HepG2 (cell line): ENCODE results near the gene RFX2. TPM values are rescaled to one million over a fixed set of nuclear protein-coding genes. Genes with fewer than 3 reads are reported as not detected.
A peak's percentile ranks its signal among the peaks of the same experiment; 100 is the strongest.

Source experiments
- CHD4 ChIP-seq: fragments of 200-600 bp; sonication (generic); IDR thresholded peaks from 2 replicates; pipeline ENCODE4 v1.7.0; 2017; ENCODE audit warnings: mild to moderate bottlenecking, low read length, borderline replicate concordance
- GLI4 ChIP-seq: sonication (generic); formaldehyde crosslinking; IDR thresholded peaks from 2 replicates; pipeline ENCODE4 v1.5.1; 2020; ENCODE audit warnings: missing genetic modification reagents, mild to moderate bottlenecking, moderate library complexity, borderline replicate concordance
- IKZF5 ChIP-seq: IDR thresholded peaks from 2 replicates; pipeline ENCODE4 v1.6.1; 2018; ENCODE audit warnings: missing genetic modification reagents, mild to moderate bottlenecking, missing compliant biosample characterization
- KAT7 ChIP-seq: IDR thresholded peaks from 2 replicates; pipeline ENCODE4 v1.6.1; 2018; ENCODE audit warnings: borderline replicate concordance, missing compliant biosample characterization
- MEF2D ChIP-seq: sonication (generic); formaldehyde crosslinking; IDR thresholded peaks from 2 replicates; pipeline ENCODE4 v1.5.1; 2020; ENCODE audit warnings: mild to moderate bottlenecking, missing genetic modification reagents
- MXD1 ChIP-seq: sonication (generic); formaldehyde crosslinking; IDR thresholded peaks from 2 replicates; pipeline ENCODE4 v1.4.0; 2020; ENCODE audit warnings: mild to moderate bottlenecking, missing genetic modification reagents
- MYC ChIP-seq: sonication (generic); formaldehyde crosslinking; IDR thresholded peaks from 2 replicates; pipeline ENCODE4 v1.9.0; 2021; ENCODE audit warnings: missing genetic modification reagents, borderline replicate concordance
- NR3C1 ChIP-seq: sonication (generic); formaldehyde crosslinking; IDR thresholded peaks from 2 replicates; pipeline ENCODE4 v1.4.0; 2020; ENCODE audit warnings: missing genetic modification reagents
- SKIL ChIP-seq: sonication (generic); formaldehyde crosslinking; IDR thresholded peaks from 2 replicates; pipeline ENCODE4 v1.8.0; 2022; ENCODE audit warnings: missing genetic modification reagents, mild to moderate bottlenecking, moderate library complexity, borderline replicate concordance
- ZNF24 ChIP-seq: fragments of 450-650 bp; IDR thresholded peaks from 2 replicates; pipeline ENCODE4 v1.6.1; 2017; ENCODE audit warnings: antibody characterized with exemption, mild to moderate bottlenecking
- ZNF253 ChIP-seq: sonication (generic); formaldehyde crosslinking; IDR thresholded peaks from 2 replicates; pipeline ENCODE4 v1.8.0; 2022; ENCODE audit warnings: mild to moderate bottlenecking, missing genetic modification reagents, borderline replicate concordance
- ZNF318 ChIP-seq: sonication (generic); formaldehyde crosslinking; IDR thresholded peaks from 2 replicates; pipeline ENCODE4 v1.4.0; 2020; ENCODE audit warnings: mild to moderate bottlenecking, missing genetic modification reagents
- ZNF800 ChIP-seq: sonication (generic); formaldehyde crosslinking; IDR thresholded peaks from 2 replicates; pipeline ENCODE4 v1.4.0; 2020; ENCODE audit warnings: missing genetic modification reagents
- polyA plus RNA-seq, 8 experiments: library from polyadenylated mRNA; depleted of rRNA in 3 of 8; stranded (reverse) in 7 of 8; unstranded in 1 of 8; fragments of >200 nt; fragmentation: Illumina TruSeq in 4 of 8; extraction: Trizol in 4 of 8; gene quantifications; 2 replicates each; pipeline versions ENCODE4 v1.2.1 to v1.2.3, GENCODE V29; 2011 to 2016; ENCODE audit warnings: low read depth in 4 of 8, missing spikeins in 1 of 8, mixed read lengths in 1 of 8; ENCODE audit not compliant: insufficient read depth in 1 of 8
- total RNA-seq, 5 experiments: library from RNA; depleted of rRNA; stranded (reverse); fragments of >200 nt; fragmentation: Illumina TruSeq; extraction: Trizol; gene quantifications; 2 replicates each; pipeline ENCODE4 v1.2.3, GENCODE V29; 2016; ENCODE audit warnings: low read depth in 1 of 5

RFX2 gene
- total and polyA plus RNA-seq, 2 of the 13 experiments (the other 11 are each of a cell fraction or from before 2014, with no cell fraction given) = 2.8 to 3.3 TPM

GRCh38 chr19:6110360-6110977, at the start of gene RFX2 (continued):
- TF ChIP-seq ZNF318 (no peak), IKZF5 (CRISPR knock-in tag) (0 out of 2 replicates have a peak, but pooled peaks have one; percentile 29), ZNF800 (CRISPR knock-in tag) (no peak), CHD4 (no peak), MXD1 (CRISPR knock-in tag) (no peak), MEF2D (CRISPR knock-in tag) (no peak), MYC (CRISPR knock-in tag) (no peak), SKIL (CRISPR knock-in tag) (no peak), NR3C1 (CRISPR knock-in tag) (no peak), KAT7 (CRISPR knock-in tag) (no peak), ZNF253 (CRISPR knock-in tag) (no peak), GLI4 (CRISPR knock-in tag) (no peak), ZNF24 (no peak)
